Left ventricle myocardium inferior (tissue), 1 donor: ENCODE measurements around the gene NALF2. TPM values are rescaled to one million over a fixed set of nuclear protein-coding genes. Genes with fewer than 3 reads are reported as not detected.
A peak's percentile ranks its signal among the peaks of the same experiment; 100 is the strongest.

Experiments
- DNase-seq: peaks from one replicate; pipeline ENCODE4 v3.0.0-alpha.2; 2020
- H3K27ac ChIP-seq: fragments of 200-600 bp; replicated peaks from 2 replicates; pipeline ENCODE4 v1.8.0; 2021
- H3K27me3 ChIP-seq: fragments of 200-600 bp; 2 replicates; pipeline ENCODE4 v1.8.0; 2021; ENCODE audit warnings: low read depth
- H3K36me3 ChIP-seq: fragments of 200-600 bp; 2 replicates; pipeline ENCODE4 v1.8.0; 2021
- H3K4me1 ChIP-seq: fragments of 200-600 bp; 2 replicates; pipeline ENCODE4 v1.8.0; 2021
- H3K4me3 ChIP-seq: fragments of 200-600 bp; 2 replicates; pipeline ENCODE4 v1.8.0; 2021; ENCODE audit warnings: mild to moderate bottlenecking, moderate library complexity
- H3K9me3 ChIP-seq: fragments of 200-600 bp; replicated peaks from 2 replicates; pipeline ENCODE4 v1.8.0; 2021
- CTCF ChIP-seq: fragments of 200-600 bp; IDR thresholded peaks from 2 replicates; pipeline ENCODE4 v1.8.0; 2021; ENCODE audit warnings: antibody characterized with exemption, mild to moderate bottlenecking, borderline replicate concordance
- intact Hi-C: fragments of 100-400 bp; cut with micrococcal nuclease; formaldehyde crosslinking; loops from one replicate; pipeline ENCODE4 v1.11.0; 2022
- long read RNA-seq: library from polyadenylated mRNA; unstranded; transcript quantifications from one replicate; pipeline ENCODE4 v2.0.0, GENCODE V29; 2021
- total RNA-seq: library from RNA; stranded (reverse); fragmentation: NEBNext Ultra II Directional; extraction: Animal tissue kit (Norgen Biotek cat#: 25700); gene quantifications from one replicate; pipeline ENCODE4 v1.2.1, GENCODE V29; 2021
- donor health status: DM: no; HTN: yes; CAD: no; lungs with severe emphysema.

NALF2 gene
- total RNA-seq = 26.1 TPM
- long read RNA-seq, full-length matches to known transcripts = 9 of 36 reads
- long read RNA-seq, partial matches to known transcripts = 25 of 36 reads
- long read RNA-seq, other reads (novel, unspliced or antisense) = 2 of 36 reads

DNA sequence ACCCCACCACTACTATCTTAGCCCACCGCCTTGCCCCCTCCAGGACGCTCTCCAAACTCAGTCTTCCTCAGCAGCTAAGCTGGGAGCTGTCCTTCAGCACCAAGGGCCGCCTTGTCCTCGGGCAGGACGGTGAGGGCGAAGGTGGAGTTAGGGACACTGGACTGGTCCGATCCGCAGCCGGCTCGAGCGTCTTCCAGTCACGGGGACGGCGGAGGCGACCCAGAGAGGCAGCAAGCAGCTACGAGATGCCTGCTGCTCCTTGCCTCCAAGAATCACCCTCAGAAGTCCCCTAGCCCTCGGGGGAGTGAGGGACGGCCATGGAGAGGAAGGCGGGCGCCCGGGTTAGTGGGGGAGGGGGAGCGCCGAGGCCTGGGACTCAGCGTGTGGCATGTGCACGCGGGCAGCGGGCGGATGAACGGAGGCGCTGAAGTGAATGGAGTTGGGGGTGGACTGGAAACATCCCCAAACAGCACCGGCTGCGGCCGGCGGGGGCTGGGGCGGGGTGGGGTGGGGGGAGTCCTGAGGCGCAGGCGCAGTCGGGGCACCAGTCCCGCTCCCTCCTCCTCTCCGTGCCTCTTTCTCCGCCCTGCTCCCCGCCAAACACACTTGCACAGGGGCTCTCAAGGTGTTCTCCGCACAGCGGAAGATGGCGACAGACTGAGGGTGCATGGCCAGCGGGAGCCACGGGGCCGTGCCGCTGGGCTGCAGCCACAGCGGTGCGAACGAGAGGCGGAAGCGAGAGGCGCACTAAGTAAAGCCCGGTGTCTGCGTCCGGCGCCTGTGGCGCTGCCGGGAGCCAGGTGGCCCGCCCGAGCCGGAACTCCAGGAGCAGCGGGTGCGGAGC is at the start of gene NALF2:
Gene NALF2, plus strand, starts transcription at position 545 of the 844 bp plus-strand sequence. CDS start 957 bp downstream, outside the sequence.
- TF ChIP-seq CTCF = no peak
- Histone ChIP-seq H3K27me3 (peaks cover 19% of the 10 kb centered on the region), H3K36me3 (no peaks in the 10 kb centered on the region), H3K4me1 (peaks cover 10% of the 10 kb centered on the region), H3K27ac (peak within 1 kb of the TSS; percentile 87), H3K9me3 (no peaks in the 10 kb centered on the region), H3K4me3 (peak within 1 kb of the TSS; percentile 69)
- intact Hi-C loops = no loop called here
- peak; percentile 49 for DNase-seq

DNA sequence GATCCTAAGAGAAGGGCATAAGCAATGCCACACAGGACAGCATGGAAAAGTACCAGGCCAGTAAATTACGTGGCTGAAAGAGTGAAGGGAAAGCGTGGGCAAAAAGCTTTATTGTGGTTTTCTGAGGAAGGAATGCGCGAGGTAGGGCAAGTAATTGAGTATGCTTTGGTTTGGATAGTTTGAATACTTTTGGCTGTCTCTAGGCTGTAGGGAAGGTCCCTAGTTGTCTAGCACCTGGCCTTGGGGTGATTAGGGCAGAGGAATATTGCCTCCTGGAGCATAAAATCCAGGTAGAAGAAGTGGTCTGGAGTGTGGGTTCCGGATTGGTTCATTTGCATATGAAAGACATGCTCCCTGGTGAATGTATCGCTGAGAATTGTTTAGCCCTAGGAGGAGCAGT is 46.4 kb upstream of the NALF2 start:
- TF ChIP-seq CTCF = no peak
- H3K9me3 ChIP-seq = no peaks in the 10 kb centered on the region
- no peaks in the 10 kb centered on the region for H3K4me1 ChIP-seq
- H3K36me3 ChIP-seq = no peaks in the 10 kb centered on the region
- no peak overlapping the region for H3K4me3 ChIP-seq
- no peak for DNase-seq
- no peak overlapping the region for H3K27ac ChIP-seq
- intact Hi-C loops = no loop called here
- no peaks in the 10 kb centered on the region for H3K27me3 ChIP-seq

DNA sequence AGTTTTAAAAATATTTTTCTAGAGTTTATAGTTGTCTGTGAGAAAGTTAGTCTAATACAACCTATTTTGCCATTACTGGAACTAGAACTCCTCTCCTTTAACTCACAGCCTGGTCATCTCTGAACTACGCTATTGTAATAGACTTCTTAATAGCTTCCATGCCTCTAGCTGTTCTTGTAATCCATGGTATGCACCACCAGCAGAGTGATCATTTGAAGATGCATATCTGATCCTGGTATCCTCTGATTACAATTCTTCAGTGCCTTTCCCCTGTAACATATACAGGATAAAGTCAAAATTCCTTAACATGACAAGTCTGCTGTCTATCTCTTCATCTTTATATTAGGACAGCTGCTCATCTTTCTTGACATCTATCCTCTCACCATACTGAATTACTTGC is 37.6 kb upstream of the NALF2 start:
- no peak for TF ChIP-seq CTCF
- intact Hi-C loops = no loop called here
- DNase-seq = no peak

GRCh38 chrX:69469975-69470374 is 34.2 kb upstream of the NALF2 start:
- DNase-seq = no peak
- Histone ChIP-seq H3K36me3 (no peaks in the 10 kb centered on the region), H3K27me3 (no peaks in the 10 kb centered on the region), H3K4me3 (no peak overlapping the region), H3K27ac (no peak overlapping the region), H3K4me1 (no peaks in the 10 kb centered on the region), H3K9me3 (no peaks in the 10 kb centered on the region)
- intact Hi-C loops = no loop called here
- no peak for TF ChIP-seq CTCF

More for the DNA sequence above, 37.6 kb upstream of the NALF2 start:
- Histone ChIP-seq H3K36me3 (no peaks in the 10 kb centered on the region), H3K4me1 (no peaks in the 10 kb centered on the region), H3K27me3 (no peaks in the 10 kb centered on the region), H3K9me3 (no peaks in the 10 kb centered on the region), H3K4me3 (no peak overlapping the region), H3K27ac (no peak overlapping the region)

- no peaks in the 10 kb centered on the region for H3K36me3 ChIP-seq
- no peaks in the 10 kb centered on the region for H3K4me1 ChIP-seq
- intact Hi-C loops = no loop called here
- H3K4me3 ChIP-seq = no peak overlapping the region
- H3K27ac ChIP-seq = no peak overlapping the region
- H3K9me3 ChIP-seq = no peaks in the 10 kb centered on the region
- TF ChIP-seq CTCF = no peak
- no peaks in the 10 kb centered on the region for H3K27me3 ChIP-seq
- DNase-seq = no peak
These were observed 14.5 kb upstream of the NALF2 start for GRCh38 chrX:69489625-69490024.
